Activated T-cell treated with anti-CD3 and anti-CD28 coated beads, Interleukin-2, amount 50 U/mL, for 48 hours (primary cell): ENCODE data around the gene TSPOAP1.

Source experiments
- DNase-seq, 2 experiments: peaks; one replicate each; pipeline ENCODE4 v3.0.0-alpha.2; 2020

The TSPOAP1 gene

GRCh38 chr17:58301504-58302150, 27.0 kb downstream of the TSPOAP1 start:
- no peak for DNase-seq

DNA sequence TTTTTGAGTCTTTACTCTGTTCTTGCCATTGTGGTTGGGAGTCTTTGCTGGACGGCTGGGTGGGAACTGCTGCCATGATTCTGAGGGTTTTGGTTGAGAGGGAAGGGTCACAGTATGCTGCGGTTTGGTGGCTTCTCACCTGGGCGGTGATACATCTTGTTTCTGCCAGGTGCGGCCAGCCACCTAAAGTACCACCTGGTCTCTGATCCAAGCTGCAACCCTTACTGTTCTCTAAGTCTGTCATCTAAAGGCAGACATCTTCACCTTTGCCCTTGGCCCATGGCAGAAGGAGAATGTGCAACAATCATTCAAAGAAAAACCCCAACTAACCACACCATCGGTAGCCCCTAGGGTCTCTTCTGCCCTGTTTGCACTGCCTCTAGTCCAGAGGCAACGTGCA, 28.3 kb downstream of the TSPOAP1 start:
- no peak for DNase-seq

DNA sequence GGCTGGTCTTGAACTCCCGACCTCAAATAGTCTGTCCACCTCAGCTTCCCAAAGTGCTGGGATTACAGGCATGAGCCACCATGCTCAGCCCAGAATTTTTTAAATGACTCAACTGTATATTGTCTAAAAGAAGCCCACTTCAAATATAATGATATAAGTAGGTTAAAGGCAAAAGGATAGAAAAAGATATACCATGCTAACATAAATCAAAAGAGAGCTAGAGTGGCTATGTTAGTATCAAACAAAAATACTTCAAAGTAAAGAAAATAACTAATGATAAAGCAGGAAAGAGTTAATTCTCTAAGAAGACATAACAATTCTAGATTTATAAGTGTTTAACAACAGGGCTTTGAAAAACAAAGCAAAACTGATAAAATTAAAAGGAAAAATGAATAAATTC, 34.6 kb downstream of the TSPOAP1 start:
- DNase-seq, result no peak

- DNase-seq, result no peak
These were observed 37.3 kb downstream of the TSPOAP1 start for GRCh38 chr17:58291246-58291645.

DNA sequence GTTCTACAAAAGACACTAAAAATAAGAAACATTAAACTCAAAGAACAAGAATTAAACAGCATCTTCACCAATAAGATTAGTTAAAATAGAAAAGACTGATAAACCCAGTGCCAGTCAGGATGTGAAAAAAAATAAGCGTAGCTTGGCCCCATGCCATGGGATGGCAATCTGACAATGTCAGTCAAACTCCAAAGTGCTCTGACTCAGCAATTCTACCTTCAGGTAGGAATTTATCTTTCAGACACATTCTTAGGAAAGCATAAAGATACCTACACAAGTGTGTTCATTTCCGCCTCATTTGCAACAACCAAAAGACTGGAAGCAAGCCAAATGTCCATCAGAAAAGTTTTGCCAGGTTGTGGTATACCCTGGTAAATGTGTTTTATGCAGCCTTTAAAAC, 38.7 kb downstream of the TSPOAP1 start:
- no peak for DNase-seq

DNA sequence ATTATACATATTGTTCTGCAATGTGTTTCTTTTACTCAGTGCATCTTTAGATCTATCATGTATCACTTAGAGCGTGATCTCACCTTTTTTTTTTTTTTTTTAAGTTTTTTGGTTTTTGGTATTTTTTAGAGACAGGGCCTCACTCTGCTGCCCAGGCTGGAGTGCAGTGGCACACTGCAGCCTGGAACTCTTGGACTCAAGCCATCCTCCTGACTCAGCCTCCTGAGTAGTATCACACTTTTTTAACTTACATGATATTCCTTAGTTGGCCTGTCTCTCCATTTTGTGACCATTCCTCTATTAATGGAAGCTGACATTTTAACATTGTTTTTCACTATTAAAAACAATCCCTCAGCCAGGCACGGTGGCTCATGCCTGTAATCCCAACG, 43.2 kb downstream of the TSPOAP1 start:
- DNase-seq, result no peak

GRCh38 chr17:58284613-58285421, 43.8 kb downstream of the TSPOAP1 start:
- DNase-seq, result no peak

DNA sequence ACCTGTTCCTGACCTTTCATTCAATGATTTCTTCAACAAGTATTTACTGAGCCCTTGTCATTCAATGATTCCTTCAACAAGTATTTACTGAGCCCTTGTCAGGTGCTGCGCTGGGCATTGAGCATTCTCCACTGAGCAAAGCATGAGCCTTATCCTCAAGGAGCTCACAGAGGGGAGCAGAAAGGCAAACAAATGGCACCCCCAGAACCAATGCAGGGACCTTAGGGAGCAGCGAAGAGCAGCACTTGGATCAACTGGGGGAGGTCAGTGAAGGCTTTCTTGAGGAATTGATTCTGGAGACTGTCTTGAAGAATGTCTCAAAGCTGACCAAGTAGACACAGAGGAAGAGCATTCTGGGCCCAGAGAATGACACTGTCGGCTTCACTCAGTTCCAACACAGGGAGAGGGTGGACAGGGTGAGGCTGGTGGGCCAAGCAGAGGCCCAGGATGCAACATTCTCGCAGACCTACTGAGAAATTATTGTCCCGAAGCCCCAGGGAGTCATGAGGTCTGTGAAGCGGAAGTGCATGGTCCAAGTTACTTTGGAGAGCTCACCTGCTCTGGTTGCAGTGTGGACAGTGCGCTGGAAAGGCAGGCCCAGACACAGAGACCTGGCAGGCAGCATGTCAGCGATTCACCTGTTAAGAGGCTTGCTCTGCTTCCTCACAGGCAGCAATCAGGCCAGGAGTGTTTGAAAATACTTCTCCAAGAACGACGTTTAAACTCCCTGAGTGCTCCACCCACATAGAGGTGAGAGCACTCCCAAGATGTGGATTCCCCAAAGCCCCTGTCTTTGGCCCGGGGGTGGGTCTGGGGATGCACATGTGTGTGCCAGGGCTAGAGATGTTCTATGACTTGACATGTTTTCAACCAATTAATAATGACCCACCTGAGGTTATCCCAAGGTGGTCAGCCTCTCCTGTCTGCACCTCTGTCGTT, 44.7 kb downstream of the TSPOAP1 start:
- DNase-seq, result no peak

GRCh38 chr17:58282442-58282841, 46.2 kb downstream of the TSPOAP1 start:
- DNase-seq, result no peak

DNA sequence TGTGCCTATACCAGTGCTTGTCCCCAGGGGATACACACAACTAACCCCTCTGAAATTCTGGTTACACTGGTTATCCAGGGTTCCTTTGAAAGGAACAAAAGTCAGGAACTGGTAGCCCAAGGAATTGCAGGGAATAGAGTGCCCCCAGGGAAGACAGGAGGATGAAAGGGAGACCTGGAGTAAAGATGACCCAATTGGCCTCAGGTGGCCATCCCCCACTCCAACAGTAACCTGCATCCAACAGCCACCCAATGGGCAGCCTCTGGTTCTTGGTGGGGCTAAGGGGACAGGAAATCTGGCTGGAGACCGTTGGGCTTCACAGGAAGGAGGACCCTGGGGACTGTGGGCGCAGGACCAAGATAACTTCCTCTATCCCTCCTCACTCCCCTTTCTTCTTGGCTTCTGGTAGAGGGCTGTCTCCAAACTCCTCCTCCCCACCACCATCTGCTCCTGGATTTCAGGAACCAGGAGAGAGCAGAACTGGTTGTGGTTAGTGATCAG, 47.0 kb downstream of the TSPOAP1 start:
- no peak for DNase-seq

DNA sequence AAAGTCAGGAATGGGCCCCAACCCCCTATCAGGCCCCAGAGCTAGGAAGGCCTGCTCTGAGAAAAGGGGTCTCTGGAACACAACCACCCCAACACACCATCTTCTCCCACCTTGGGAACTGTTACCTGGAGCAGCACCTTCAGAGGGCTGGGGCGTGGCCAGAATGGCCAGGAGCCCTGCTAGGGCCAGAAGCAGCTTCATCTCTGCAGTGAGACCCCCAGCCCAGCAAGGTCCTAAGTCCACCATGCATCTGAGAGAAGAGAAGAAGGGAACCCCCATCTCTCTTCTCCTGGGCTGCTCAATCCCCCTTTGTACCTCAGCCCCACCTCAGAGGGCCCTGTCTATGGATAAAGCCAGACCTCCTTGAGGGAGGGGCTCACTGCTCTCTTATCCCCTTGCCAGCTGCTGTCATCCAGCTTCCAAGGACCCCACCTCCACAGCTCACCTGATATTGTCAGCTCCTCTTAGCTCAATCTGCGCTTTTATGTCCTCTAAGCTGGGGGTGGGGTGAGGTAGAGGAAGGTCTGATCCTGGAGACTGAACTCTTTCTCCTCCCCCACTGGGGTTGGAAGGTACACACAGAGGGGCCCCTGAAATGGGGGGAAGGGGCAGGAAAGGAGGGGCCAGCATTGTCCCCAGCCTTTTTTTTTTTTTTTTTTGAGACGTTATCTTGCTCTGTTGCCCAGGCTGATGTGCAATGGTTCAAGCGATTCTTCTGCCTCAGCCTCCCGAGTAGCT, 47.9 kb downstream of the TSPOAP1 start, which contains the start of gene MPO:
Gene MPO, minus strand, starts transcription at position 456 of the 738 bp plus-strand sequence. Its CDS starts 177 bp downstream, at position 279.
- no peak for DNase-seq

DNA sequence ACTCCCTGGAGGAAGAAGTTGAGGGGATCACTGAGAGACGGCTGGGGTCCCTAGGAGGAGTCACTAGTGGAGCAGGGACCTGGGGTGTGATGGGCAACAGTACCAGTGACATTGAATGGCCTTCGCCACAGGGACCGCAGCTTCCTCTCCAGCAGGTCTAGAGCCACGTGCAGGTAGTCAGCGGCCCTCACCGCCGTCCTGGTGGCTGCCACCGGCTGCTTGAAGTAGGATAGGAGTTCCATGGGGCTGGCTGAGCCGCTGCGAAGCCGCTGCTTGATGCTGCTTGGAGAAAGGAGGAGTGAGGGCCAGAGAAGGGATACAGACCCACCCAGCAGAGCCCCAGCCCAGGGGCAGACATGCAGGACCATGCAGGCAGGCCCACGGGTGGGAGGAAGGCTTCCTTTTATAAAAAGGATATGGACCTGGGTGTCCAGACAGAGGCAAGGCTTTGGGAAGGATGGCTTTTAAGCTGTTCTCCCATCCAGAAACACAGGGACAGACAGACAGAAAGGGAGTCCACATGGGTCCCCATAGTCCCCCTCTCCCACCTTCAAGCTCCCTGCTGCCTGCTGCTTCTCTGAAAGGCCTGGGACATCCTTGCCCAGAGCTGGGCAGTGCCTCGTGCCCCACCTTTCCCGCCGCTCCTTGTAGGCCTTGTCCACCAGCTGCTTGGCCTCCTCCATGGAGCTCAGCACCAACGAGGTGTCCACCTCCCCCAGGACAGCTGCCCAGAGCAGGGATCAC, 48.7 kb downstream of the TSPOAP1 start:
- DNase-seq, result no peak

GRCh38 chr17:58279016-58279711, 49.4 kb downstream of the TSPOAP1 start:
- DNase-seq, result no peak

DNA sequence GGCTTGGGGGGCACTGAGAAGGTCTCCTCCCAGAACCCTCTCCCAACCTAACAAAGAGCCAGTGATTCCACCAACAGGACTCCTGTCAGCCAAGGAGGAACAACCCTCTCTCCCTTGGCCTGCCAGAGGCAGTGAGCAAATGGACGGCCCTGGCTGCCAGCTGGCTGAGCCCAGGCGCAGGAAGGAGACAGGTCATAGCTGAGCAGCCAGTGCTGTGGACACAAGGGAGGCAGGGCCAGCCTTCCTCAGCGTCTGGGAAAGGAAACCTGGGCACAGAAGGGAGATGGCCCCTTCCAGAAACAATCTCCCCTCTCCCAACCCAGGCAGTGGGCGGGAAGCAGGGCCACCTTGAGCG, 50.0 kb downstream of the TSPOAP1 start:
- no peak for DNase-seq

DNA sequence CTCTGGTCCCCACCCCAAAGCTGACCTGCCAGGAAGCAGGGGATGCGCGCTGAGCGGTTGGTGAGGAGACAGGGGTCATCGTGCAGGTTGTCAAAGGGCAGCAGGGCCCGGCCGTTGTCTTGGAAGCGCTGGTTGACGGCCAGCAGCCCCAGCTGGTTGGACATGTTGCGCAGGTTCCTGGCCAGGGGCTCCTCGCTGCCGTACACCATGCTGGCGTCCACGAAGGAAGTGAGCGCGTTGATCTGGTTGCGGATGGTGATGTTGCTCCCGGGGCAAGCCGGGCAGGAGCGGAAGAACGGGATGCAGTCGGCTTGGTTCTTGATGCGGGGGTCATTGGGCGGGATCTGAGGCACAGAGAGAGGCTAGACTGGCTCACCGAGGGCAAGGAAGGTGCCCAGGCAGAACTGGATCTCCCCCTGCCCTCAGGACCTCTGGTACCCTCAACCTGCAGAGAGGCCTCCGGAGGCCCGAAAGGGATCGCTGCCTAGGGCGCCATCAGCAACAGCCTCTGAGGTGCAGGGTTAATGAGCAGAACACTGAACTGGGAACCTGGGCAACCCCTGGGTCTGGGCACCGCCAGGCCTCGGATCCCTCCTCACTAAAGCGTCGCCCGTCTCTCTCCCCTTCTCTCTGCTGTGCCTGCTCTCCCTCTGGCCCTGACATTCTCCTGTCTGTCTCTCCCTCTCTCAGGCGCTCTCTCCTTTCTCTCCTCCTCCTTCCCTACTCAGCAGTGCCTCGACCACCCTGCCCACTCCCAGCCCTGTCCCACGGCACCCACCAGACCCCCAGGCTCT, 50.6 kb downstream of the TSPOAP1 start:
- DNase-seq, result no peak

DNA sequence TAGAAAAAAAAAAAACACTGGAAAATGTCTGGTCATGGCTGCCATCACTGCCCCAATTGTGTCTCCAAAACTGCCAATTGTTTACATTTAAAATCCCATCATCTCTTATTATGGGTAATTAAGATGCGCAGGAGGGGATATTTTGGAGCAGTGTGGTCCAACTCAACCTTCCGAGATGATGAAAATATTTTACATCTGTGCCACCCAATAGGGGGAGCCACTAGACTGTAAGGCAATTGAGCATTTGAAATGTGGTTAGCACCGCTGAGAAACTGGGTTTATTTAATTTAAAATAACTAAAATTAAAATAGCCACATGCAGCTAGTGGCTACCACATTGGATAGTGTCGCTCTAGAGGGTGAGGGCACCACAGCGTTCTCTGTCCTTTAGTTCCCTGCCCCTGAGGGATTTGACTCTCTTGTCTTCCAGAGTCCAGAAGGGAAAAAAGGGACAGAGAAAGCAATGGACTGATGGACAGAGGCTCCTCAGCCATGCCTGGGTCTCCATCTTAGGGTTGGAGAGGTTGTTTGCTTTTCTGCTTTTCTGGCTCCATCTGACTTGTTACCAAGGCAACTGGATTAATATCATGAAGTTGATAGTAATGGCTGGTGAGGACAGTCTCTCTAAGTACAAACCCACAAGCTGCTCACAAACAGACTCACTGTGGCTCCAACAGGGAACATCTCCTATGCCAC, 51.3 kb downstream of the TSPOAP1 start:
- no peak for DNase-seq

- DNase-seq, result no peak
These were observed 52.2 kb downstream of the TSPOAP1 start for GRCh38 chr17:58276423-58276822.

GRCh38 chr17:58275417-58275816, 53.2 kb downstream of the TSPOAP1 start:
- DNase-seq, result no peak

DNA sequence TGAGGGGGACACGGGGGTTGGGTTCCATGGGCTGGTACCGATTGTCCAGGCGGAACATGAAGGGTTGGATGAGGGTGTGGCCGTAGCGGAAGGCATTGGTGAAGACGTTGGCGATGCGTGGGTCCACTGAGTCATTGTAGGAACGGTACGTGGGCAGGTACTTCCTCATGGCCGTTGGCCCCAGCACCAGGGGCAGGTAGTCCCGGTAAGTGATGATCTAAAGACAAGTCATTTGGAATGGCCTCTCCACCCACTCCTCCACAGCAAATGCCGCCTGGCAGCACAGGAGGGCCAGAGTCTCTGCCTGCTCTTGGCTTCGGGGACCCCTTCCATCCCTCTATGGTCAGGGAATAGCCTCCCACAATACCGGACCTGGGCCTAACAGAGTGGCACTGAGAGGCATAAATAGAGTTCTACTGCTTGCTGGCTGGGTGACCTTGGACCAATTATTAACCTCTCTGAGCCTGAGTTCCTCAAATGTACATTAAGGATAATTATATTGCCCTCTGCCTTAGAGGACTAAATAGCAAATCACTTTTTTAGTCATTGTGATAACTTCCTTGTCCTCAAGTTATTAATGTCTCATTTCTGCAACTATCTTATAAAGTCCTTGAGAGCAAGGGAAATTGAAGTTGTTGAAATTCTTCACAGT, 55.0 kb downstream of the TSPOAP1 start:
- DNase-seq, result no peak
